ENCODE measurements around the gene RECQL. TPM values are rescaled to one million over a fixed set of nuclear protein-coding genes. Genes with fewer than 3 reads are reported as not detected.
"Not testable (repeated sequence)": the region's sequence is repeated elsewhere in the genome, so short reads cannot be mapped to it uniquely, and the experiment has no call there.

RECQL gene
- total RNA-seq, 1 donor from 2014 or later, result 61.9 TPM

GRCh38 chr12:21478756-21479455 lies 22.5 kb downstream of the RECQL start:
- peaks cover 29% of the 10 kb centered on the region for H3K36me3 Mint-ChIP-seq (ENCODE audit: low read depth)
- no peaks in the 10 kb centered on the region for H3K9me3 Mint-ChIP-seq
- no peak for DNase-seq
- no peaks in the 10 kb centered on the region for H3K27me3 Mint-ChIP-seq
- H3K4me3 Mint-ChIP-seq, result no peak overlapping the region
- H3K4me1 Mint-ChIP-seq, result peaks cover 9% of the 10 kb centered on the region
- intact Hi-C loops (cut with micrococcal nuclease), result loop anchor here (5.0 kb wide), 1 partner anchor 42 kb away; the partner anchor contains the start of gene PYROXD1
- no peak overlapping the region for H3K27ac Mint-ChIP-seq

GRCh38 chr12:21476949-21477348 lies 24.5 kb downstream of the RECQL start:
- H3K27ac Mint-ChIP-seq, result peak overlapping the region; percentile 81
- peaks cover 40% of the 10 kb centered on the region for H3K36me3 Mint-ChIP-seq (ENCODE audit: low read depth)
- H3K27me3 Mint-ChIP-seq, result no peaks in the 10 kb centered on the region
- H3K4me1 Mint-ChIP-seq, result peaks cover 11% of the 10 kb centered on the region
- DNase-seq, result no peak
- H3K4me3 Mint-ChIP-seq, result peak overlapping the region; percentile 34
- intact Hi-C loops (cut with micrococcal nuclease), result loop anchor here (1.0 to 5.0 kb wide), 3 partner anchors 21 to 40 kb away; partner anchors contain the start of genes GOLT1B, PYROXD1 and RECQL
- H3K9me3 Mint-ChIP-seq, result peaks cover 4% of the 10 kb centered on the region

GRCh38 chr12:21475552-21475951 lies 25.9 kb downstream of the RECQL start:
- peaks cover 14% of the 10 kb centered on the region for H3K4me1 Mint-ChIP-seq
- no peak for DNase-seq
- intact Hi-C loops (cut with micrococcal nuclease), result loop anchor here (5.0 kb wide), 1 partner anchor 38 kb away; the partner anchor contains the start of gene PYROXD1
- H3K27me3 Mint-ChIP-seq, result no peaks in the 10 kb centered on the region
- no peak overlapping the region for H3K4me3 Mint-ChIP-seq
- no peak overlapping the region for H3K27ac Mint-ChIP-seq
- peaks cover 46% of the 10 kb centered on the region for H3K36me3 Mint-ChIP-seq (ENCODE audit: low read depth)
- peaks cover 4% of the 10 kb centered on the region for H3K9me3 Mint-ChIP-seq

- peaks cover 59% of the 10 kb centered on the region for H3K36me3 Mint-ChIP-seq (ENCODE audit: low read depth)
- H3K27me3 Mint-ChIP-seq, result no peaks in the 10 kb centered on the region
- H3K4me1 Mint-ChIP-seq, result peaks cover 14% of the 10 kb centered on the region
- no peak overlapping the region for H3K27ac Mint-ChIP-seq
- no peak overlapping the region for H3K4me3 Mint-ChIP-seq
- peaks cover 4% of the 10 kb centered on the region for H3K9me3 Mint-ChIP-seq
- no peak for DNase-seq
- intact Hi-C loops (cut with micrococcal nuclease), result no loop called here
These were observed 29.1 kb downstream of the RECQL start for GRCh38 chr12:21472197-21472823.

- Mint-ChIP-seq H3K4me1 (peaks cover 12% of the 10 kb centered on the region), H3K27me3 (no peaks in the 10 kb centered on the region), H3K9me3 (peaks cover 4% of the 10 kb centered on the region), H3K36me3 (ENCODE audit: low read depth) (peaks cover 57% of the 10 kb centered on the region), H3K4me3 (no peak overlapping the region), H3K27ac (peak overlapping the region; percentile 36)
- no peak for DNase-seq
- intact Hi-C loops (cut with micrococcal nuclease), result no loop called here
These were observed 30.1 kb downstream of the RECQL start for GRCh38 chr12:21471294-21471693.

GRCh38 chr12:21467334-21467733 lies 34.1 kb downstream of the RECQL start:
- H3K4me3 Mint-ChIP-seq; intact Hi-C loops (cut with micrococcal nuclease); H3K9me3 Mint-ChIP-seq; H3K27ac Mint-ChIP-seq; H3K27me3 Mint-ChIP-seq; DNase-seq: not testable (repeated sequence)
- Mint-ChIP-seq H3K36me3 (ENCODE audit: low read depth) (peaks cover 60% of the 10 kb centered on the region), H3K4me1 (peaks cover 11% of the 10 kb centered on the region)

GRCh38 chr12:21459474-21459873 lies 42.0 kb downstream of the RECQL start:
- H3K4me1 Mint-ChIP-seq, result peaks cover 37% of the 10 kb centered on the region
- peaks cover 66% of the 10 kb centered on the region for H3K36me3 Mint-ChIP-seq (ENCODE audit: low read depth)
- H3K9me3 Mint-ChIP-seq, result peaks cover 8% of the 10 kb centered on the region
- no peak for DNase-seq
- intact Hi-C loops (cut with micrococcal nuclease), result no loop called here
- no peaks in the 10 kb centered on the region for H3K27me3 Mint-ChIP-seq
- no peak overlapping the region for H3K4me3 Mint-ChIP-seq
- H3K27ac Mint-ChIP-seq, result peak overlapping the region; percentile 28

- intact Hi-C loops (cut with micrococcal nuclease), result loop anchor here (1.0 to 2.0 kb wide), 5 partner anchors 19 to 200 kb away; partner anchors contain the start of genes GOLT1B, LDHB, PYROXD1 and RECQL
- peak overlapping the region; percentile 59 for H3K4me3 Mint-ChIP-seq
- peaks cover 50% of the 10 kb centered on the region for H3K4me1 Mint-ChIP-seq
- no peaks in the 10 kb centered on the region for H3K27me3 Mint-ChIP-seq
- DNase-seq, result peak; percentile 88
- peak overlapping the region; percentile 97 for H3K27ac Mint-ChIP-seq
- peaks cover 56% of the 10 kb centered on the region for H3K36me3 Mint-ChIP-seq (ENCODE audit: low read depth)
- H3K9me3 Mint-ChIP-seq, result peaks cover 4% of the 10 kb centered on the region
These were observed 45.1 kb downstream of the RECQL start for GRCh38 chr12:21456291-21456780.

- Mint-ChIP-seq H3K36me3 (ENCODE audit: low read depth) (peaks cover 56% of the 10 kb centered on the region), H3K4me1 (peaks cover 49% of the 10 kb centered on the region), H3K9me3 (peaks cover 2% of the 10 kb centered on the region), H3K27ac (peak overlapping the region; percentile 67), H3K27me3 (no peaks in the 10 kb centered on the region), H3K4me3 (peak overlapping the region; percentile 47)
- DNase-seq, result peak; percentile 72
- intact Hi-C loops (cut with micrococcal nuclease), result loop anchor here (1.0 kb wide), 1 partner anchor 15 kb away; no protein-coding TSS in a partner anchor
These were observed 48.1 kb downstream of the RECQL start for GRCh38 chr12:21453312-21453852.

GRCh38 chr12:21451529-21451928 lies 49.9 kb downstream of the RECQL start:
- Mint-ChIP-seq H3K36me3 (ENCODE audit: low read depth) (peaks cover 48% of the 10 kb centered on the region), H3K4me3 (no peak overlapping the region), H3K9me3 (no peaks in the 10 kb centered on the region), H3K27ac (no peak overlapping the region), H3K4me1 (peaks cover 30% of the 10 kb centered on the region), H3K27me3 (no peaks in the 10 kb centered on the region)
- intact Hi-C loops (cut with micrococcal nuclease), result no loop called here
- no peak for DNase-seq

- no peaks in the 10 kb centered on the region for H3K27me3 Mint-ChIP-seq
- H3K4me1 Mint-ChIP-seq, result peaks cover 25% of the 10 kb centered on the region
- H3K9me3 Mint-ChIP-seq, result no peaks in the 10 kb centered on the region
- DNase-seq, result no peak
- H3K27ac Mint-ChIP-seq, result no peak overlapping the region
- H3K36me3 Mint-ChIP-seq (ENCODE audit: low read depth), result peaks cover 60% of the 10 kb centered on the region
- H3K4me3 Mint-ChIP-seq, result no peak overlapping the region
- intact Hi-C loops (cut with micrococcal nuclease), result no loop called here
These were observed 57.0 kb downstream of the RECQL start for GRCh38 chr12:21444193-21445146.

GRCh38 chr12:21439347-21439746 lies 62.1 kb downstream of the RECQL start:
- Mint-ChIP-seq H3K36me3 (ENCODE audit: low read depth) (peaks cover 34% of the 10 kb centered on the region), H3K4me3 (peak overlapping the region; percentile 95), H3K9me3 (no peaks in the 10 kb centered on the region), H3K27me3 (peaks cover 5% of the 10 kb centered on the region), H3K27ac (peak overlapping the region; percentile 97), H3K4me1 (peaks cover 34% of the 10 kb centered on the region)
- intact Hi-C loops (cut with micrococcal nuclease), result loop anchor here (5.0 to 10.0 kb wide), 2 partner anchors 38 to 125 kb away; no protein-coding TSS in a partner anchor
- no peak for DNase-seq

GRCh38 chr12:21438643-21439042 lies 62.8 kb downstream of the RECQL start:
- Mint-ChIP-seq H3K4me1 (peaks cover 34% of the 10 kb centered on the region), H3K27me3 (peaks cover 5% of the 10 kb centered on the region), H3K27ac (peak overlapping the region; percentile 97), H3K9me3 (no peaks in the 10 kb centered on the region), H3K4me3 (peak overlapping the region; percentile 95), H3K36me3 (ENCODE audit: low read depth) (peaks cover 30% of the 10 kb centered on the region)
- no peak for DNase-seq
- intact Hi-C loops (cut with micrococcal nuclease), result loop anchor here (1.0 to 10.0 kb wide), 3 partner anchors 15 to 124 kb away; no protein-coding TSS in a partner anchor
